Measurements from ENCODE around the gene RPTOR.
"Not testable (repeated sequence)": the region's sequence is repeated elsewhere in the genome, so short reads cannot be mapped to it uniquely, and the experiment has no call there.

The RPTOR gene

DNA sequence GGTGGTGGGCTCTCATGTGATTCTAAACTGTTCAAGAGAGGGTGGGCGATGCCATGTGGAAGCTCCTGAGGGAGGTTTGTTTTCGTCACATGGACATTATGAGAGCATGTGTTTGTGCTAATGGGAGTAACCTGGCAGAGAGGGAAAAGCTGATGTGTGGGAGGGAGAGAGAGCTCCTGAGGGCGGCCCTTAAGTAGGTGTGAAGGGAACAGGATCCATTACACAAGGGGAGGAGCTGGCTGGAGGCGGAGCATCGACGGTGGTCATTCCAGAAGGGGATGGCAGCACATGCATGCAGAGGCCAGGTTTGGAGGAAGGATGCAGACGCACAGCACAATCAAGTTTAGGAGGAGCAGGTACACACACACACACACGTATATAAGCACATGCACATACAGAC is 197.5 kb downstream of the RPTOR start:
- DNase-seq (ENCODE audit: low read depth in 2 of 2), result no peak

DNA sequence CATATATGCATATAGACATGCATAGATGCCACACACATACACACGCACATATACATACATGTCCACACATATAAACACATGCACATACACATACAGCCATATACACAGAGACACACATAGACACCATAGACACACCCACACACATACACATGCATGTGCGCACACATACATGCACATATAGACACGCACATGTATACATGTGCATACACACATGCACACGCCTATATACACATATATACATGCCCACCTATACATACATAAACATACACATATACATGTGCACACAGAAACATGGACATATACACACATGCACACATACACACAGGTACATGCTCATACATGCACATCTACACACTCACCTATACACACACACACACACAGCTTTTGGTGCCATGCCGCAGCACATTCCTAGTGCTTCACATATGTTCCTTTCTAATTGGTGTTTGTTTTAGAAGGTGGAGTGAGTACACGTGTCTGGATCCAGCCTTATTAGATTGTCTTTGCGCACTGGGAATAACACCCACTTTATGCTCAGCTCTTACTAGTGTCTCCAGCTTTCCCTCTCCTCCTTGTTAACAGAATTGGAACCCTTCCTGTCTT is 198.0 kb downstream of the RPTOR start:
- DNase-seq (ENCODE audit: low read depth in 2 of 2), result no peak

DNA sequence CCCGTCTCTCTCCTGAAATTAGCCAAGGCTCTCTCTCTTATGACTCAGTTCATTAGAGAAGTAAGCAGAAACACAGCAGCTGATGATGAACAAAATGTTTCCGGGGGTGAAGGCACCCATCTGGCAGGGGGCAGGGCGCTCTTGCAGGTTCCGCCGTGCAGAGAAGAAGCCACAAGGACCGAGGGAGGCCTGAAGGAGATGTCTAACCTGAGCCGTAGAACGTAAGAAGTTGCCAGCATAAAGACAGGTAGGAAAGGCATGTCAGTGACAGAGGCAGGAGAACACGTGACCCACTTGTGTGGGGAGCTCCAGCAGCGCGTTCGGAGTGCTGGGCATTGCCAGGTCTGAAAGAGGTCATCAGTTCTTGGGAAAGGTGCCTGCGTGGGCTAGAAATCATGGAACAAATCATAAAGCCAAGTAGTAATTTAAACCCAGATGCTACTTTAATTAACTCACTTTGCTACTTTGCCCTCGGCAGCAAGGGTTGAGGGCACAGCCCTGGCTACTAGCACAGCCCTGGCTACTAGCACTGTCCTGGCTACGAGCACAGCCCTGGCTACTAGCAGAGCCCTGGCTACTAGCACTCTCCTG is 198.6 kb downstream of the RPTOR start:
- DNase-seq (ENCODE audit: low read depth in 2 of 2), result no peak

DNA sequence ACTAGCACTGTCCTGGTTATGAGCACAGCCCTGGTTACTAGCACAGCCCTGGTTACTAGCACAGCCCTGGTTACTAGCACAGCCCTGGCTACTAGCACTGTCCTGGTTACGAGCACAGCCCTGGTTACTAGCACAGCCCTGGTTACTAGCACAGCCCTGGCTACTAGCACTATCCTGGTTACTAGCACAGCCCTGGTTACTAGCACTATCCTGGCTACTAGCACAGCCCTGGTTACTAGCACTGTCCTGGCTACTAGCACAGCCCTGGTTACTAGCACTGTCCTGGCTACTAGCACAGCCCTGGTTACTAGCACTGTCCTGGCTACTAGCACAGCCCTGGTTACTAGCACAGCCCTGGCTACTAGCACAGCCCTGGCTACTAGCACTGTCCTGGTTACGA is 199.3 kb downstream of the RPTOR start:
- not testable (repeated sequence) for DNase-seq (ENCODE audit: low read depth in 2 of 2)

DNA sequence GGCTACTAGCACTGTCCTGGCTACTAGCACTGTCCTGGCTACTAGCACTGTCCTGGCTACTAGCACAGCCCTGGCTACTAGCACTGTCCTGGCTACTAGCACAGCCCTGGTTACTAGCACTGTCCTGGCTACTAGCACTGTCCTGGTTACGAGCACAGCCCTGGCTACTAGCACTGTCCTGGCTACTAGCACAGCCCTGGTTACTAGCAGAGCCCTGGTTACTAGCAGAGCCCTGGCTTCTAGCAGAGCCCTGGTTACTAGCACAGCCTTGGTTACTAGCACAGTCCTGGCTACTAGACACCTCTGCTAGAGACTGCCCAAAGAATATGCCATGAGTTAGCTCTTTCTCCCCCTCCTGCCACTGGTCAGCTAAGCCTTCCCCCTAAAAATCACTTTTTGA is 200.1 kb downstream of the RPTOR start:
- not testable (repeated sequence) for DNase-seq (ENCODE audit: low read depth in 2 of 2)

DNA sequence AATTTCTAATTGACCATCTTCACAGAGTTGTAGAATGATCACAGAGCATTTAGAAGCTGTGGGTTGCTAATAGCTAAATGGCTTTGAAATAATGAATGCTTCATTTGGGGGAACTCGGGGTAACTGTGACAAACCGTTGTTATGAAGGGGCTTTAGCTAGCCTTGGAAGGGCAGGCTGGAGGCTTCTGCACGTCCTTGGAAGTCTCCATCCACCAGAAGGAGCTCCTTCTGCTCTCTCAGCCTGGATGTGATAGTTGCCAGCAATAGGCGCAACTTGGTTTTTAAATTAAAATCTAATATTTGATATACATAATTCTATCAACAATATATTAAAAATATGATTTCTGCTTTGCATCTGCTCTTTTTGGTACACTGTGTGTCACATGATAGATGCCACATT is 200.5 kb downstream of the RPTOR start:
- no peak for DNase-seq (ENCODE audit: low read depth in 2 of 2)

DNA sequence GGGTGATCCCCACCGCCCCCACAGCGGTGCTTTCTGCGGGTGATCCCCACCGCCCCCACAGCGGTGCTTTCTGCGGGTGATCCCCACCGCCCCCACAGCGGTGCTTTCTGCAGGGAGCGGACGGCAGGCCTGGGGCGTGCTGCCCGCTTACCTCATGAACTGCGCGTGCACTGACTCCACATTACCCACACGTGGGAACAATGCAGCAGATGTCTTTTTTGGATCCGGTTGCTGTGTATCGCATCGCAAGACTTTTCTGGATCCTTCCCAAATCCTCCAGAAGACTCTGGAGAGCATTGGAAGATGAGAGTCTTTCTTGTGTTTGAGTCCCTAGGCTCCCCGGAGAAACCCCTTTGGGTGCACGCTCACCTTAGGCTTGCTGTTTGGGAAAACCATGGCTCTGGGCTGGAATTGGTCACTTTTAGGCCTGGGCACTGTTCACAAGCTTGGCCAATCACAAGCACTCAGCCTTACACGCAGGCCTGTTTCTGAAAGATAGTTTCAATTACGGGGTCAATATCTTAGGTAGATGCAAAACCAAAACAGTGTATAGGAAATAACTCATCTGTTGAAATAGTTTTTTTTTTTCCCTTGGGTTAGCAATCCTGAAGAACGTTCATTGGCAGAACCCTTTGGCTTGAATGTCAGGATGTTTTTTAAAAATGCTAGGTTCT is 201.8 kb downstream of the RPTOR start:
- DNase-seq (ENCODE audit: low read depth in 2 of 2), result no peak

DNA sequence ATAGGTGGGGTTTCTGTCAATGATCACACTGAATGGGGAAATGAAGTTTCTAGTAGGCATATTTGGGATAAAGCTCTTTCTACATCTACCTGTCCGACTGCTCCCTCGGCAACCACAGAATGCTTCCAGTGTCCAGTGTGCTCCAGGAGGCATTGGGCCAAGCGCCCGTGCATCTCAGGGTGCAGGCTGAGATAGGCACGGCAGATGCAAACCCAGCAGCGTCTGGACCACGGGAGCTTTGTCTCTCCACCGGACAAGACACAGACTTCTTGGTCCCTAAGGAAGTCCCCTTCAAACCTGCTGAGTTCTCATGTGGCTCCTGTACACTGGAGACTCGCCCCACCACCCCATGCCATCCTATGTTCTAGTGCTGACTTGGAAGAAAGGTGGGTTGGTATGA is 202.8 kb downstream of the RPTOR start:
- DNase-seq (ENCODE audit: low read depth in 2 of 2), result no peak

DNA sequence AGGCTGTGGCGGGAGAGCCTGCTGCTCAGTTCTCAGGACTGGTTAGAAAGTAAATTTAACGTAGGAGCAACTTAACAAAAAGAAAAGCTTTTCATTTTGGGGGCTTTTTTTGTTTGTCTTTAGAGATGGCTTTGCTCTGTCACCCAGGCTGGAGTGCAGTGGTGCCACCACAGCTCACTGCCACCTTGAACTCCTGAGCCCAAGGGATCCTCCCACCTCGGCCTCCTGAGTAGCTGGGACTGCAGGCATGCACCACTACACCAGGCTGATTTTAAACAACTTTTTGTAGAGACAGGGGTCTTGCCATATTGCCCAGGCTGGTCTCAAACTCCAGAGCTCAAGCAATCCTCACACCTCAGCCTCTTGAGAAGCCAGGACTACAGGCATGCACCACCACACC is 205.0 kb downstream of the RPTOR start:
- no peak for DNase-seq (ENCODE audit: low read depth in 2 of 2)

DNA sequence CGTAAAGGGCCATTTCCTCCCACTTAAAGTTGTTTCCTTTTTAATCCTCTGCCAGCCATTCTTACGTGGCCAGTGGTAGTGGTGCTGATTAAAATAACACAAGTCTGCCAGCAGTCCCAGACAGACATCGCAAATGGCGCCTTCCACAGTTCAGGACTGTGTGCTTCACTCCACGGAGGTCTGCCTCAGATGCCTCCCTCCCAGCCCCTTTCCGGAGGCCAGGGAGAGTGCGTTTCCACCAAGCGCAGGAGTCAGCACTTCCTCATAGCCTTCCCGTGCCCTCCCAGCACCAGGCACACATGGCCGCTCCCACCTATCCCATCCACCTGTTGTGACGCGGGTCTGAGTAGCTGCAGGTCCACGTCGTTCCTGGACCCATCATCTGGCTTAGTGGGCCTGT is 205.6 kb downstream of the RPTOR start:
- no peak for DNase-seq (ENCODE audit: low read depth in 2 of 2)

DNA sequence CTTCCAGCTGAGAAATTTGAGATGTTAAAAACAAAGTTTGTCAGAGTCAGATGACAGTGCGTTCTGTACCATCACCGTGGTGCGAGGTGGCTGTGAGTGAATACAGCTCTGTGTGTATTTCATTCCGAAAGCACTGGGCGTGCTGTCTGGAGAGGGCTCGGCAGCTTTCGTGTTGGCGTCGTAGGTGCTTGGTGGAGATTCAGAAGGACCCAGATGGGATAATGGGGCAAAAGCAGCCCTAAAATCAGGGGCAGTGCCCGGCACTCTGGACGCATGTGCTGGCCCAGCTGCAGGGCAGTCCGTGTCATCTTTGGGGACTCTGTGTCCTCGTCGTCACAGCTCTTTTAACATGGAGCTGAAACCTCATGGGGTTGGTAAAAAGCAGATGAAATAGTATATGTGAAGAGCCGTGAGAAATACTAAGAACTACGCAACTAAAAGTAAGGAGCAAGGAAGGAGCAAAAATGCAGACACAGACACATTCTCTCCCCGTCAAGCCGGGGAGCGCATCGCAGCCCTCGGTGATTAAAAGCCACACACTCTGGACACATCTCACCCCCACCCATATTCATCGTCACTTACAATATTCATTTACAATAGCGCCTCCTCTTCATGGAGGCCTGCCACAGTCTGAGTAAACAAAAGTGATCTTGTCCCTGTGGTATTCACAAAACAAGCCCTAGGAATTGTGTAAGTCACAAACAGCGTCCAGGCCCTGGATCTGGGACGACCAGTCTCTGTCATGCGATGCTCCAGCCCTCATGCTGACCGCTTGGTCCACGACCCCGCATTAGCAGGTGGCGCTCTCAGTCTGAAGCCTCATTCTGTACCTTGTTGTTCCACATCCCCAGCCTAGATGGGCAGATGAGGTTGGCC is 206.7 kb downstream of the RPTOR start:
- no peak for DNase-seq (ENCODE audit: low read depth in 2 of 2)

DNA sequence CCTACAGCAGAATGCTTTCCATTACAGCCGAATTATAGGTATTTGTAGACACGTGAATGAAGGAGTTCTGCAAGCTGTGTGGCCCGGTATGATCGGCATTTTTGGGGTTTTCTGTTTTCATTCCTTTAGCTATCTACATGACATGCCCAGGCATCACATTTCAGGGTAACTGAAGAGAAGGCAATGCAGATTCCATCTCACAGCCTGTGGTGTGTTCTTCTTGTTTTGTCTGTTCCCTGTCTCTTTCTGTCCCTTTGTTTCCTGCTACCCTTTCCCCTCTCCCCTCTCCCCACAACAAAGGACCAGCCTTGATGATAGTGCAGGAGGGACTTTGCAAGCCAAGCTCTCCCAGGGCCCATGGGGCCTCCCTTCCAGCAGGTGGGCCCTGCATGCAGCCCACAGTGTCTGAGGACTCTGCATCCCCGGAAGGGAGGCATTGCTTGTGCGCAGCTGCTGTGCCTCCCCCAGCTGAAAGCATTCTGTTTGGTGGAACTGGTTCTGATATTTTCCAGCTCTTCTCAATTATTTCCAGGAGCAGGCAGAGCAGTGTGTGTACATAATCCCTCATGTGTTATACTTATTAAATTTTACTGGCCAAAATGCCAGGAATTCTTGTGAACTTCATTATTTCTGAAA is 207.4 kb downstream of the RPTOR start:
- DNase-seq (ENCODE audit: low read depth in 2 of 2), result peak; percentile 49 to 50

DNA sequence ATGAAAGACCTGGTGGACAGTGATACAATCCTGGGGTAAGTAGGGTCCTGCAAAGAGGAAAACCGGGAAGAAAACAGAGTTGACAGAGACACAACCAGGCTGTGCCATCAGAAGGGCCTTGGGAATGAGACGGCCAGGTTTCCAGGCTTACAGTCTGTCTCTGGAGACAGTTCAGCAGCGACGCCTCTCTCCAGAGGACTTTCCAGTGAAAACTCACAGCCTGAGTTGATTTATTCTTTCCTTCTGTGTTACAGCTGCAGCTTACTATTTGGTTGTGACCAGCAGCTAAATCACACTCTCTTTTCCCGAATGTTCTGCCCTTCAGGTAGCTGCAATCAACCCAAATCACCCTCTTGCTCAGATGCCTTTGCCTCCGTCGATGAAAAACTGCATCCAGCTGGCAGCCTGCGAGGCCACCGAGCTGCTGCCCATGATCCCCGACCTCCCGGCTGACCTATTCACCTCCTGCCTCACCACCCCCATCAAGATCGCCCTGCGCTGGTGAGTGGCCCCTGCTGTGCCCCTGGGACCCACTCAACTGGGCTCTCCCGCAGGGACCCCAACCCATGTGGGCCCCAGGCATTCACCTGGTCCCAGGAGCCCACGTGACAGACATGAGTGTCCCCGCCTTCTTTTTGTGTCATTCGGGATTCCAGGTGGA is 209.2 kb downstream of the RPTOR start:
- DNase-seq (ENCODE audit: low read depth in 2 of 2), result no peak

DNA sequence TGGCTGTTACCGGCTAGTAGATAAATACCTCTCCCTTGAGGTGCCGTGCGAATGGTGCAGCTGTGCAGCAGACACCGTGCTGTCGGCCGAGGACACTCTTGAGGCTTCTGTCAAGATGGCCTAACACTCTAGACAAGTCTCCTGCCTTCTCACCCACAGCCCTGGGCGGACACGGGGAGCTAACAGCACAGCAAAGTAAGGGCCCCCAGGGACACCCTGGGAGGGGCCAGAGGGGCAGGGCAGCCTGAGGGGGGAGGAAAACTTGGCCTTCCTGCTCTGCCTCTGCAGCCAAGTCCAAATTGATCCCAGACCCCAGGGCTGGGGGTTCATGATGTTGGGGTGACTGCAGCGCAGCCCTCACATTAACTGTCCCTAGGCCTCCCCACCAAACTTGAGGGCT is 210.2 kb downstream of the RPTOR start:
- no peak for DNase-seq (ENCODE audit: low read depth in 2 of 2)

DNA sequence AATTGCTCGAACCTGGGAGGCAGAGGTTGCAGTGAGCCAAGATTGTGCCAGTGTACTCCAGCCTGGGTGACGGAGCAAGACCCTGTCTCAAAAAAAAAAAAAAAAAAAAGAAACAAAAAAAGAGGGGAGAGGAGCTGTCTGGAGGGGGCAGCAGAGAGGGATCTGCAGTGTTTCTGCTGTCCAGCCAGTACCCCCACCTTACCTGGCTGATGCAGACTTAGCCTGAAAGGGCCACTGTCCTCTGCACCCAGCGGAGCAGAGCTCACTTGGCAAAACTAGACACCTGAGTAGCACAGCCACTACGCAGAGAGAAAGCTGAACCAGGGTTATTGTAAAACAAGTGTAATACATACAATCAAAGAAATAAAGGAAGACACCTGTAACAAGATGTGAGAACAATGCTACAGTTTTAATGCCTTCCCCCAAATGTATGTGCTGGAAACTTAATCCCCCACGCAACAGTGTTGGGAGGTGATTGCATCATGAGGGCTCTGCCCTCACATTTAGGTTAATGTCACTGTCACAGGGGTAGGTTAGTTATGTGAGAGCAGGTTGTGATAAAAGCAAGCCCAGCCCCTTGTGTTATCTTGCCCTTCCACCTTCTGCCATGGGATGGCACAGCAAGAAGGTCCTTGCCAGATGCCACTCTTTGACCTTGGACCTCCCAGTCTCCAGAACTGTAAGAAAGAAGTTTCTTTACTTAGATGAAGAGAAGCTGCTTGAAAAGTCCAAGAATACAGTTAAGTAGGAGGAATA is 211.2 kb downstream of the RPTOR start:
- DNase-seq (ENCODE audit: low read depth in 2 of 2), result no peak

DNA sequence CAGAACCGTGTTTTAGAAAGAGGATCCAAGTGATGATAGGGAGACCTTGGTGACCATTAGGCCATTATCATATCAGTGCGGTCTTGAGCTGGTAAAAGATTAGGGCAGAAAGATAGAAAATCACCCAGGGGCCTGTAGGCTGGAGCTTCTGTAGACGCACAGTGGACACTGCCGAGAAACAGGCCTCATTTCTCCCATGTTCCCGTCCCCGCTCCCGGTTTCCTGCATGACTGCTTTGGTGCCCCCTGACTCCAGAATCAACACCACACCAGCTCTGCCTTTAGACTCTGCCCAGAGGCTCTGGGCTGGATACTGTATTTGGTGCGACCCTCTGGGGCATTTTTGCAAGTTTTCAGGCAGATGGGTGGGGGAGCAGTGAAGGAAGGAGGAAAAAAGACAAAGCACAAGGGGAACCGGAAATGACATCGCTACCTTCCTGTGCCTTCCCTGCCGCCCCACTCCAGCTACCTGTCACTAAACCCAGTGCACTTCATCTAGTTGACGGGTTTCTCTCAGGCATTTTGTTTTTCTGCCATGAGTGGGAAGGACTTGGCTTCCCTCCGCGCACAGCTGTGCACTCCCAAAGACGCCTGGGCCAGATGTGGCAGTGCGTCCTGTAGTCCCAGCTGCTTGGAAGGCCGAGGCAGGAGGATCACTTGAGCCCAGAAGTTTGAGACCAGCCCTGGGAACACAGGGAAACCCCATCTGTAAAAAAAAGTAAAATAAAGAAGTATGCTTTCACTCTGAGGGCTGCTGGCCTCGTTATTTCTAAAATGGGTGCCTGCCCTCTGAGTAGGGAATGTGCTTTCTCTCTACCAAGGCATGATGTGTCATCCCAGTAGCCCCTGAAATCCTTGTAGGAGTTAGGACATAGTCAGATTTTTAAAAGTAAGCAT is 214.1 kb downstream of the RPTOR start:
- DNase-seq (ENCODE audit: low read depth in 2 of 2), result no peak

DNA sequence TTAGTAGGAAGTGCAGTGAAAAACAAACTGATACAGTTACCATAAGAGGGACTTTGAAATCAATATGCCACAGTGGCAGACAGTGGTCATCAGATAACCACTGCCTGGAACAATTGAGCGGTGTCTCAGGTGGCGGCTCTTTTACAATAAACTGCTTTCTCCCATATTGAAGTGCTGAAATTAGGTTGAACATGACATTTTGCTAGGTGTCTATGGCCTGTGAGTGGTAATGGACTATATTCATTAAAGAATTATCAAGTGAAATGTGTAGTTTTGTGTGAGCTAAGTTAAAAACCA is 214.7 kb downstream of the RPTOR start:
- no peak for DNase-seq (ENCODE audit: low read depth in 2 of 2)

DNA sequence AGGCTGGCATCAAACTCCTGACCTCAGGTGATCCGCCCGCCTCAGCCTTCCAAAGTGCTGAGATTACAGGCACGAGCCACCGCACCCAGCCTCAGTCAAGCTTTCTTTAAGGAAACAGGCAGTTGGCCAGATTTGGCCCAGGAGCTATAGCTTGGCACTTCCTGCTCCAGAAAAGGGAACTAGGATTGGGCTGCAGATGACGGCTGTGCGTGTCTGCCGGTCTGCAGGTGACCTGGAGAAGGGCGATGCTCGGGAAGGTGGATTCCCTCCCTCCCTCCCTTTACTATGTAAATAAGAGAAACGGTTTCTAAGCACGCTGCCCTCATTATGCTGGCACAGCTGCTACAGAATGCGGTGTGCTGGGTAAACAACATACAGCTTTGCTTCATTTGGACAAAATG is 215.9 kb downstream of the RPTOR start:
- no peak for DNase-seq (ENCODE audit: low read depth in 2 of 2)

DNA sequence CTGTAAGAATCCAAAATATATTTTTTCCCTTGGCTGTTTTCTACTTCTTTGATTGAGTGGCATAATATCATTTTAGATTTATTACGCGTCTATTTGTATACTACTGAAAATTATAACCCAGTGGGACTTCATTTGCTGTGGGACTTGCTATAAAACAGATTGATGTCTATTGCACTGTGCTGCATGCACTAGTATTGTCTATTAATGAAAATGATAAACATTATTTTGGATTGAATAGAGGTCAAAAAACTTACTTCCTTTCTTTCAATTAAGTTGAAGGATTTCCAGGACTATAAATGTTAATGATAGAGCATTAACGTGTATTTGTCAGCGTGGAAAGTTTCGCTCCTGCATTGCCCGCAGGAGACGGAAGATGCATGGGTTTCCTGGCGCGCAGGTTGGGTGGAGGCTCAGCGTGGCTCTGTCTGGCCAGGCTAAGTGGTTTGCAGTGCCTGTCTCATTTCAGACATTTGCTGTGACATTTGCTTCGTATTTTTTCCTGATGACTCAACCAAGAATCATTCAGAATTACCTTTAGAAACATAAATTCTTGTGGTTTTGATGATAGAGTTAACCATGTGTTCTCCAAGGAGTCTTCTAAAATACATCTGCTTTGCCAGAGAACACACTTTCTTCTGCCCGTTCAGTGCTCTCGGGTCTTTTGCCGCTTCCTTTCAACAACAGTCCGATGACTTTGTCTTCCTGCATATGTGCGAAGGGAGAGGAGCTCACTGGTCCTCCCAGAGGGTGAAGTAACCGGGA is 216.7 kb downstream of the RPTOR start:
- DNase-seq (ENCODE audit: low read depth in 2 of 2), result peak; percentile 63

Measured in fibroblast of skin of left quadriceps (primary cell).